Measurements from ENCODE around the gene TMEM86A.
A peak's percentile ranks its signal among the peaks of the same experiment; 100 is the strongest.

TMEM86A gene

DNA sequence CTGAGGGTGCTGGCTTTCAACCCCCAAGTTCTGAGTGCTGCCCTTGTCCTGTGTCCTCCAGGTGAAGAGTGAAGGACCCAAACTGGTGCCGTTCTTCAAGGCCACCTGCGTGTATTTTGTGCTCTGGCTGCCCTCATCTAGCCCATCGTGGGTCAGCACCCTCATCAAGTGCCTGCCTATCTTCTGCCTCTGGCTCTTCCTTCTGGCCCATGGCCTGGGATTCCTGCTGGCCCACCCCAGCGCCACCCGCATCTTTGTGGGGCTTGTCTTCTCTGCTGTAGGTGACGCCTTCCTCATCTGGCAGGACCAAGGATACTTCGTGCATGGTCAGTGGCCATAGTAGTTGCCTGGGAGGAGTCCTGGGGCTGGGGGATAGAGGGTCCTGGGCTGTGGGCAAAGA is 2.3 kb downstream of the TMEM86A start:
- DNase-seq = no peak

DNA sequence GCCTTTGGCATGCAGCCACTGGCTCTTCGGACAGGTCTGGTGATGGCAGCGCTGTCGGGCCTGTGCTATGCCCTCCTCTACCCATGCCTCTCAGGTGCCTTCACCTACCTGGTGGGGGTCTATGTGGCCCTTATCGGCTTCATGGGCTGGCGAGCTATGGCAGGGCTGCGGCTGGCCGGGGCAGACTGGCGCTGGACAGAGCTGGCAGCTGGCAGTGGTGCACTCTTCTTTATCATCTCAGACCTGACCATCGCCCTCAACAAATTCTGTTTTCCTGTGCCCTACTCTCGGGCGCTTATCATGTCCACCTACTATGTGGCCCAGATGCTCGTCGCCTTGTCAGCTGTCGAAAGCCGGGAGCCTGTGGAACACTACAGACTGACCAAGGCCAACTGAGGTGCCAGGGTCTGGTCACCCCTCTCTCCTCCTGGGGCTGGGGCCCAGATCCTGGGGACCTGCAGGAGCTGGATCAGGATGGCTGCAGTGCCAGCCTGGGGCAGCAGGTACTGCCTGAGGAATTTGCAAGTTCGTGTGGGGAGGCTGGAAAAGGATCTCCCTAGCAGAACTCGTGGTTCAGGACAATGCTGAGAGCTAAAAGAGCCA is 3.1 kb downstream of the TMEM86A start:
- DNase-seq = no peak

DNA sequence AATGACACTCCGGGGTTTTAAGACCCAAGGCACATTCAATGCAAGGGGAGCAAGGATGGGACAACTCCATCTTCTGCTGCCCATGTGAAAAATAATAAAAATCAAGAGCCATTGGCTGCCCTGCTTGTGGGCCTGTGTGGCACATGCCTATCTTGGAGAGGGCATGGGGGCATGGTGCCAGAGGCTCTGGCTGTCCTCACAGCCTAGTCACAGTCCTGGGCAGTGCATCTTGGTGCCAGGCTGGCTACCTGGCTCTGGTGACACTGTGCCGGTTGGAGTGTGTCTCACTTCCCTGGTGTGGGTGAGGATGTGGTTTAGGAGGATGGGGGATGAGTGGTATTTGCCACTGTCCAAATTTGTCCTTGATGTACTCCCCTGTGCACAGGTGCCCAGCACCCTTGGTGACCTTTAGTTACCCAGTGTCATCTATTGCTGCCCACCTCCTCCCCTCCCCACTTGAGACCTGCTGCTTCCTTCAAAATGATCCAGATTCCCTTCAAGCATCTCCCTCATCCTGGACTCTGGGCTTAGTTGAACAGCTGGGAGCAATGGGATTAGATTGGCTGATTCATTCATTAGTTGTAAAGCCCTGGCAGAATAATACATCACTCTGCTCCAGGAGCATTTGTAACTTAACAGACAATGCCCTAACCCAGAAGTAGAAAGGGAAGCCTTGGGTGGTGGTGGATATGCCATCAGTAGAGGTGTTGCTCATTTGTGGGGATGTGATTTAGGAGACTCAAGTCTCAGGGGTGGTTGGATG is 4.6 kb downstream of the TMEM86A start:
- no peak for DNase-seq

DNA sequence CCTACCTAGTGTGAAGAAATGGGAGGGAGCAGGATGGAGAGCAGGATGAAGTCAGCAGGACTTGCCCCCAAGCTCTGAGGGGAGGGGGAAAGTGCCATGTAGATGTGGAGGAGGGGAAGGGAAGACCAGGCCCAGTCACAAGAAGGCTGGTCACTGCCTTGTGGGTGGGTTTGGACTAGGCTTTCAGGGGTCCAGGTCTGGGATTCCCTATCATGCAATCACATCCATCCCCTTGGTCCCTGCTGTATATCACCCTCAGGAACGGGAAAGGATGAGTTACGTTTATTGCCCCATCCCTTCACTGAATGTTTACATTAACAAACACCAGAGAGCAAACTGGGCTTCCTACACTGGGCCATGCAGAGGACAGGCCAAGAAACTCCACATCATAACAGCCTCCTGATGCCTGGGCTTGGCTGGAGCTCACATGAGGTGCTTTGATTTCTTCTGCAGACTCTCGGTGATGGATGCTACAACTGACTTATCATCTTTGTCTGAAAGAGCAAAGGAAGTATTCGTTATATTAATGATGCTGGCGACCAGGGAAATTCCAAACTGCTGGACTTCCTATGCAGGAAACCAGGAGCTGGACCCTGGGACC is 5.6 kb downstream of the TMEM86A start:
- DNase-seq = no peak

DNA sequence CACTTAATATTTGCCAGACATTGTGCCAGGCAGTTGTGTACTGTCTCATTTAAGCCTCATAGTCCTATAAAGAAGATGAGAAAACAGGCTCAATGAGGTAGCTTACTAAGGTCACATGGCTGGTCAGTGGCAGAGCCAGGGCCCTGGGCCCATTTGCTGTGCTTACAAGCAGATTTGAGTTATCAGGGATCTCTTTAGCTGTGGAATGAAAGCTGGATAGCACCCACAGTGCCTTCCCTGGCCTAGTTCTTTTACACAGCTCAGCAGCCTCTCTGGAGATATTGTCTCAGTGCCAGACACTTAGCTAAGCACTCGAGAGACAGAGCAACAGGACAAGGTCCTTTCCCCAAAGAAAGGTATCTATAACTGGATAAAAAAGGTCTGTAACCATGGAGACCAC is 6.1 kb downstream of the TMEM86A start:
- DNase-seq = no peak

DNA sequence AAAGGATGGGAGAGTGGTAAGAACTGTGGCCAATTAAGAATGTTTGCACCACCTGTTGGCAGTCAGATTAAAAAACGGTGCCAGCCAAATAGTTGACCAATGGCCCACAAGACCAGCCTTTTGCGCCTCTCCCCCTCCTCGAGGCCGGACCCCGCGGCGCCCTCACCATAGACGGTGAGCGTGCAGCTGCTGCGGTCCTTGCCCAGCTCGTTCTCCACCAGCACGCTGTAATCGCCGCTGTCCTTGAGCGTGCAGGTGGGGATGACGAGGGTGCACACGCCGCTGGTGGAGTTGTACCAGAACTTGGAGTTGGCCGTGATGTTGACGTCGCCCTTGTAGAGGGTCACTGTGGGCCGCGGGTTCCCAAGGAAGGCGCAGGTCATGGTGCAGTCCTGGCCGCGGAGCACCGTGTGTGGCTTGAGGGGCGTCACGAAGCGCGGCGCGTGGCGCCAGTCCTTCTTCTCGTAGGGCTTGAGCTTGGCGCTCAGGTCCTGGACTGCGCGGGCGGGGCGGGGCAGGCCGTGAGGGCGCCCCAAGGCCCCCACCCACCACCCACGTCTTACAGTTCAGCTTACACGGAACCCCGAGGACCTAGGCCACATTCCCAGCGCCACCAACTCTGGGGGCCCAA is 7.2 kb downstream of the TMEM86A start:
- DNase-seq = no peak

DNA sequence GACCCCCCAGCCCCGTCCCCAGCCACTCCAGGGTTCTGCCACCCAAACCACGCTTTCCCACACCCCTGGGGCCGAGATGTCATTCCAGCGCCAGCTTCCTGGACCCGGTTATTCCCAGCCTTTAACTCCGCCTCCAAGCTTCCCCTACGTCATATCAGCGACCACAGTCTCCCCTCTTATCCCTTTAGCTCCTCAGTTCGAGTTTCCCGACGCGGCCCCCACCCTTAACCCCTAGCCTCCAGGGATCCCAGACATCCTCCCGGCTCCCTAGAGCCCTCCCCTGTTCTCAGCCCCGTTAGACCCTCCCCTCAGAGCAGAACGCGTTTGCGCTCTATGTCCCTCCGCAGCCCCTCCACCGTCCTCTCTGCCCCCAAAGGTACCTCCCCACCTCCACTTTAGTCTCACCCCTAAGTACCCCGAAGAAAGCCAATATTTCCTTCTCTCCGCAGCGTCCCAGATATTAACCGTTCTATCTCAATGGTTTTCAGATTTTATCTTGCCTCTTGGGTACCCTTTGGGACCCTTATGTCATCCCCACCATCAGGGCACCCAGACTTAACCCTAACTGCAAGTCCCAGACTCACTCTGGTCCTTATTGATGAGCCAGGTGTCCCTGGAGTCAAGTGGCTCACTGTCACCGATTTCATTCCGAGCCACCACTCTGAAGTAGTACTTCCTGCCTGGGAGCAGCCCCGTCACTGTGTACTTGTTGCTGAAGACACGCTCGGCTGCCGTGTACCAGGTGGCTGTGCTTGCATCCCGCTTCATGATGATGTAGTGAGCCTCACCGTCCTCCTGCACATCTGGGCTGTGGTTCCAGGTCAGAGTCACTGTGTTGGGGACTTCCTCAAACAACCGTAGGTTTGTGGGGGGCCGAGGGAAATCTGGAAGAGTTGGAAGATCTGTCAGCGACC is 8.0 kb downstream of the TMEM86A start:
- no peak for DNase-seq

DNA sequence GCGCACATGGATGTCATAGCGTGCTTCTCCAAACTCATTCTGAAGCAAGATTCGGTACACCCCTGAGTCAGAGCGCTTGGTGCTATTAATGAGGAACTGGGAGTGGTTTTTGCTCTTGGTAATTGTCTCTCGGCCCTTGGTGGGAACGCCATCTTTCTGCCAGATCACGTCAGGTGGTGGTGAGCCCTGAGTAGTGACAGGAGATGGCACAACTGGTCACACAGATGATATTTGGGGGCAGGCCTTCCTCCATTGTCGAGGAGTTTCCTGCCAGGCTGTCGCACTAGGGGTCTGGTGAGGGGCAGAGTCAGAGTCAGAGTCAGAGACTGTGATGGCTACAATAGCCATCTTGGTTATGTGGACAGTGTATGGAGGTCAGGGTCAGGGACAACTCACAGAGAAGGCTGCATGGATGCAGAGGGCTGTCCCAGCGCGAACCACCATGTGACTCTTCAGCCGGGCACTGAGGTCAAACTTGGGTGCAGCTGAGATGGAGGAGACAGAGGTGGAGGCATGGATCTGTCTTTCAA is 9.3 kb downstream of the TMEM86A start:
- no peak for DNase-seq

DNA sequence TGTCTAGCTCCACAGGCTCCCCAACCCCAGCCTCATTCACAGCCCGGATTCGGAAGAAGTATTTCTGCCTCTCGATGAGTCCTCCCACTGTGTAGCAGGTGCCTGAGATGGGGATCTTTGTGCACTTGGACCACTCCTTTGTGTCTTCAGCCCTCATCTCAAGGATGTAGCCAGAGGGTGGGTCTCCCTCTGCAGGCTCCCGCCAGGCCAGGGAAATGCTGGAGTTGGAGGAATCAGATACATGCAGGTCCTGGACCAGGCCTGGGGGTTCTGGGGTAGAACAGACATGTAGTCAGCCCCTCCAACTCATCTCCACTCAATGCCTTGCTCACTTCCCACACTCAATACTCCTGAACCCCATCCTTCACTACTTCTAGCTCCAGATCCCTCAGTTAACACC is 10.8 kb downstream of the TMEM86A start:
- no peak for DNase-seq

DNA sequence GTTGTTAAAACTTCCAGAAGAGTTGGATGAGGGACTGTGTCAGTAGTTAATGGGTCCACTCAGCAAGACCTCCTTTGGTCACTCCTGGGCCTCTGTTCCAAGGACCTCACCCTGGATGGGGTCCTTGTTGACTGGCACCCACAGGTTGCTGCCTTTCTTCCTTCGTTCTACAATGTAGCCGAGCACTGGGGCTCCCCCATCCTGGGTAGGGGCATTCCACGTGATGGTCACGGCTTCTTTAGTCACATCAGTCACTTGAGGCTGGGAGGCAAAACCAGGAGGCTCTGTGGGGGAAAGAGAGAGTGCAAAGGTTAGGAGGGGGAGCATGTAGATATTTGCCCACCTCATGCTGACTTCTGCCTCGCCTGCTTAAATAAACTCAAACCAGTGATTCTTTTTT is 12.0 kb downstream of the TMEM86A start:
- DNase-seq = no peak

DNA sequence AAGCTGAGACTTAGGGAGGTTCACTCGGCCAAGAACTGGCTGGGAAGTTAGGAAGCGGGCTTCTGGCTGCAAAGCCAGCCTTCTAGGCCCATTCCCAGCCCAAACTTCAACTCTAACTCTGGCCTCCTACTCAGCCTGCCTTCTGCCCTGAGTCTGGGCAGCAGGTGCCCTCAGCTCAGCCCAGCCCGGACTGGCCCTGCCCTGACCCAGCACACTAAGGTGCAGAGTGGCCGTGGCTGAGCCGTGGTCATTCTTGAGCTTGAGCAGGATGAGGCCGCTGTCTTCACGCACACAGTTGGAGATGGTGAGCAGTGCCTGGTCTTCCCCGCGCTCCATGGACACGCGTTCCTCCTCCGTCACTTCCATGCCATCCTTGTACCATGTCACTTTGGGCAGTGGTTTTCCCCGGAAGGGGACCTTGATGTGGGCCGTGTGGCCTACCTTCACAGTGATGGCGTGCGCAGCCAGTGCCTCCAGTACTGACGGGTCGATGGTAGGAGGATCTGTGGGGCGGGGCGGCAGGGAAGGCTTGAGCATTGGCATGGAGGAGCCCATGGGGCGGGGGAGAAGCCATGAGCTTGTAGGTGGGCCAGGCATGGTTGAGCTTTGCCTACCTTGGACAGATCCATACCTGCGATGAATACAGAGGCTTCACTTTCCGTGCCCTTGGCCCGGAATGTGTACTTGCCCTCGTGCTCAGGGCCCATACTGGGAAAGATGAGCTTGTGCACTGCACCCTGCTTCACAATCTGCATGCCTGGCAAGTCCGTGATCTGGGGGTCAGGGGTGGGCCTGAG is 15.3 kb downstream of the TMEM86A start:
- no peak for DNase-seq

DNA sequence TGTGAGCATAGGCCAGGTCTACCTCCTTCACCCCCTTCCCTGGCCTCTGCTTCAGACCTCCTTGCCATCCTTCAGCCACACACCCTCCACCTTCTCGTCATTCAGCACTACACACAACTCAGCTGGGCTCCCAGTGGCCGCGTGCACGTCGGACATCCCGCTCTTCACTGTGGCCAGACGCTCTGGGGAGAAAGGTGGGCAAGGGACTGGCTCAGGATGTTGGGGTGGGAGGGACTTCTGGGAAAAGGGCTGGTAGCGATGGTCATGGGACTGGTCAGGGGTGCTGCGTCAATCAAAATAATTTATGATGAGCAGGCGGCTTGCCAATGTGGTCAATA is 15.8 kb downstream of the TMEM86A start:
- DNase-seq = no peak

DNA sequence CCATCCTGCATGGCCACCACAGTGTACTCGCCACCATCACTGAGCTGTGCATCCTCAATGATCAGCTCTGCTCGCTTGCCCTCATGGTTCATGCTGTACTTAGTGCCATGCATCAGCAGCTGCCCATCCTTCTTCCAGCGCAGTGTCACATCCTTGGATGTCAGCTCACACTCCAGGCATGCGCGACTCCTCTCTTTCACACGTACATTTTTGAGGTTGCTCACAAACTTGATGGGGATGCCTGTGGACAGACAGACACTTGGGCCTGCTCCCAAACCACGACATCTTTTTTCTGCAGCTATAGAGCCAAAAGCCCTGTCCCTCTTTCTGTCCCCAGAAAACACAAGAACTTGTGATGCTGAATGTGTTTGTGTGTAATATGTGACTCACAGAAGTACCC is 16.9 kb downstream of the TMEM86A start:
- no peak for DNase-seq

DNA sequence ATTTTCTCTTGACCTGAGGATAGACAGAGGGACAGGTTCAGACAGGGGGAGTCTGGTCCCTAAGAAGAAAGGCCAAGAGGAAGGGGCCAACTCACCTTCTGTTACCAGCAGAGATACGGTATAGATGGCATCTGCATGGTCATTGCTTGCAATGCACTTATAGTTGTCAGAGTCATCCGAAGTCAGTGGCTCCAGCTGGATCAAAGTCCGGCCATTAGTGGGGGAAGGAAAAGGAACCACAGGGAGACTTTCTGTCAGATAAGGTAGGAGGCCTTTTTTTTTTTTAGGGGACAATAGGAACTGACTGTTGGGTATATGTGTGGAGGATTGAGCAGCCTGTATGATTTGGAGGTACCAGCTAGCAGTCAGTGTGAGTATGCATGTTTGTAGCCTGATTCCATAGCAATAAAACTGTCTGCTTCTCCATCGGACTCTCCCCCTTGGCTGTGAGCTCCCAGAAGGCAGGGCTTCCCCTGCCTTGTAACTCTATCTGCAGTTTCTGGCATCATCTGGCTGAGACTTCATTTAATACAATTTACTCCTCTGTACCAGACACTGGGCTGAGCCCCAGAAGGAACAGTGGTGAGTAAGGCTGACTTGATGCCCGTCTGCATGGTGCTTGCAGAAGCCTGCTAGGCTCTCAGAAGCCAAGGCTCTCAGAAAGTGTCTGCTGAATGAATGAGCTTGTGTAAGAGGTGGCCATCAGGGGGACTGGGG is 21.7 kb downstream of the TMEM86A start:
- DNase-seq = no peak

DNA sequence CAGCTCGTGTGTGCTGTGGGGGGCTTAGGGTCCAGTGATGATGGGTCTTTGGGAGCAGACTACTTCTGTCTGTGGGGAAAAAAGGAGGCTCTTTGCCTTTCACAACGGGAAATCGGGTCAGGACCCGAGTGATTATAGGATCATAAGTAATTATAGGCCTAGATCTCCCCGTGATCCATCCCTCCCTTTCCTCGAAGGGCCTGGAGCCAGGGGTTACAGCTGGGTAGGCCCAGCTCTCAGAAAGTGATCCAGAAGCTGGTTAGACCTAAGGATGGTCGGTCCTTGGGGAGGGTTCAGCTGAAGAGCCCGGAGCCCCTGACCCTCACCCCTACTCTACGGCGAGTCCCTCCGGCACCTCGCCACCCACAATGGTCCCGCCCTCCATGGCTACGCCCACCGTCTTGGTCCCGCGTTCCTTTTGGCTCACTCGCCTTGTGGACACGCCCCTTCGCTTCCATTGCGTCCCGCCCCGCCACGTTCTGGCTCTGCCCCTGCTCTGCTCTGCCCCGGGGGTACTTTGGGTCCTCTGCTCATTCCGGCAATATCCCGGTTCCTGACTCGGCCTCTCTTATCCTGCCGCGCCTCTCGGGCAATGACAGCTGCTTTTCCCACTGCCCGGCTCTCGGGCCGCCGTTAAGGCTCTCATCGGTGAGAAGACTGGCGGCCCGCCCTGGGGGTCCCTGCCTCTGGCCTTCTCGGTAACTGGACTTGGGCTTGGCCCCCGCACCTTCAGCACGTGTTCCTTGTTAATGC is 22.4 kb downstream of the TMEM86A start:
- no peak for DNase-seq

DNA sequence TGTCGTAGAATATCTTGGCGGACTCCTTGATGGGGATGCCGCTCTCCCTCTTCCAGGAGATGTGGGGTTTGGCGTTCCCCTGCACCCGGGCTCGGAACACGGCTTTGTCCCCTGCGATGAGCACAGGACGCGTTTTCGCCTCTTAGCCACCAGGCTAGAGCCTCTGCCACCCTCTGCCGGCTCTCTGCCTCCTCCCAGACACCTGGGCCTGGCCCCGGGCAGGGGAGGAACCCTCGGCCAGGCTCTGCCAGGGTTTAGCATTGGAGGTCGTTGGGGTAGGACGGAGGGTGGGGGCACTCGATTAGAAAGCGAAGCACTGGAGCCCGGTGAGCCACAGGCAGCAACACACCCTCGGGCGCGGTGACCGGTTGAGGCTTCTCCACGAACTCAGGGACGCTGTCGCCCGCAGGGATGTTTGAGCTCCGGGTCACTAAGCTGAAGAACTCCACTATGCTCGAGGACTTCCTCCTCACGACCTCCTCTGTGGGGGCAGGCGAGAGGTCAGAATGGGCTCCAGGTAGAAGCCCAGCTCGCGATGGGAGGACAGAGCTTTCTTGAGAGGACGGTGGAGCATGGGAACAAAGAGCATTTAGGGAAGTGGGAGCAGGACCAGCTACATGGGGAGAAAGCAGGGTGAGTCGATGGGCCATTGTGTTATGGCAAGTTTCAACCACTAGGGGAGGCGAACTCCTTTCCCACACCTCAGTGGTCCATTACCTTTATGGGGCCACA is 23.1 kb downstream of the TMEM86A start:
- no peak for DNase-seq

DNA sequence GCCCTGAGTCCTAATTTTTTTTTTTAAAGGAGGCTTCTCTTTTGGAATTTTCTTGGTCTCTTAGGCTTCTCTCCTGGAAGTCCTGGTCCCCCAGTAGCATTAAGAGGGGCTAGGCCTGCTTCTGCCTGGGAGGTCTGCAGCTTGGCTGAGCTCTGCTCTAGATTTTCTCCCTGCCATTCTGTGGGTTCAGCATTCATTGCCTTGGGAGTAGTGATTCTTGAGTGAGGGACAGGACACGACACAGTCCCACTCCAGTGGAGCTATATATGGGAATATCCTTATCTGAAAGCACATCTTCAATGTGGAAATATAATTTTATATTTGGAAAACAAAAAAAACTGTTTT is 23.7 kb downstream of the TMEM86A start:
- DNase-seq = no peak

DNA sequence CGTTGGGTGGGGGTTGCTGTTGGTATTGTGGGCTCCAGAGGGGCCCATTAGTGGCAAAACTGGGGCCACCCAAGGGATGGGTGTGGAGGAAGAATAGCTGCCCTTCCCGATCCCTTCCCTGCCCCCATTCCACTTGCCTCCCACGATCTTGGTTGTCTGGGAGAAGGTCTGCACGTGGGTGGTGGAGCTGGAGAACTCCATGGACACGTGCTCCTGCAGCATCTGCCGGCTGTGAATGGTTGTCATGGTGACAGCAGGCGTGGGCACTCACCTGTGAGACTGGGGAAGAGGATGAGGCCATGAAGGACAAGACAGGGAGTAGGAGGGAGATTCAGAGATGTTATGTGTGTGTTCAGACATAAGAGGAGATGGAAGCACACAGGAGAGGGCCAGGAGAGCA is 25.4 kb downstream of the TMEM86A start:
- peak; percentile 49 for DNase-seq

DNA sequence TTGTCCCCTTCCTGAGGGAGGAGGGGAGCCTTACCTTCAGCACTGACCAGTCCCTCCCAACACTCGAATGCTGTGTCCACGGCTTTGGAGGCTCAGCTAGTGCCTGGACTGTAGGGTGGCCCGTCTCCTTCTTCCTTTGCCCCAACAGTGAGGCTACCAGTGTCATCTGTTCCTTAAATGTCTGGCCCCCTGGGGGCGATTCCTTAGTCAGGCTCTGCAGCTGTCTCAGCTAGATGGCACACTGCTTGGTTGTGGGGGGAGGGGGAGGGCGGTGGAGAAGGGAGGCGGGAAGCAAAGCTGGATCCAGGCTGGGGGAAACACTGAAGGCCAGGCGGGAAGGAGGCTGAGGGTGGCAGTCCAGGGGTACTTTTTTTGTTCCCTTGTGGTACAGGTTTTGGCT is 27.5 kb downstream of the TMEM86A start, which contains the start of gene IGSF22:
Gene IGSF22, minus strand, starts transcription at position 149 of the 400 bp plus-strand sequence. CDS start 1,952 bp downstream, outside the sequence.
- DNase-seq = no peak

Measured in NCI-H1417 treated with DMSO at 0.1 percent for 48 hours (cell line).